ENCODE results near the gene UNC13A. TPM values are rescaled to one million over a fixed set of nuclear protein-coding genes. Genes with fewer than 3 reads are reported as not detected.

Gene UNC13A
- total RNA-seq, 1 experiment from 2014 or later: 0.21 TPM

DNA sequence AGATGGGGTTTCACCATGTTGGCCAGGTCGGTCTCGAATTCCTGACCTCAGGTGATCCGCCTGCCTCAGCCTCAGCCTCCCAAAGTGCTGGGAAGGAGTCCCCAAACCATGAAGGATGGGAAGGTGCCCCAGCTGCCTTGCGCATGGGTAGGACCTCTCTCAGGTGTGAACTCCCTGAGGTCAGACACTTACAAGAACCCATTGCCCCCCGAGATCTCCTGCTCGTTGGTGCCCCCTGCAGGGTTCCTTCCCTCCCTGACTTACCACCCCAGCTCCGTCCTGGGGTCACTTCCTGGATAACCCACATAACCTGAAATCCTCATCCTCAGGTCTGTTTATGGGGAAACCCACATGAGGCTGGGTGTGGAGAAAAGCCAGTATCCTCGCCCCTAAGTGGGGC, 41.7 kb downstream of the UNC13A start:
- POLR2A ChIA-PET: interaction anchor here (0.6 kb wide), 1 partner anchor 9 kb away, joined by 3 read pairs; no protein-coding TSS in a partner anchor
- intact Hi-C loops (cut with micrococcal nuclease): no loop called here
- H3K27ac Mint-ChIP-seq (ENCODE audit: low read depth, unreplicated experiment): no peak overlapping the region
- CTCF ChIA-PET: no interaction called here
- peaks cover 11% of the 10 kb centered on the region for H3K27me3 Mint-ChIP-seq (ENCODE audit: insufficient read depth, unreplicated experiment)
- H3K36me3 Mint-ChIP-seq (ENCODE audit: insufficient read depth, unreplicated experiment): no peaks in the 10 kb centered on the region
- TF ChIP-seq, protein P1, sequence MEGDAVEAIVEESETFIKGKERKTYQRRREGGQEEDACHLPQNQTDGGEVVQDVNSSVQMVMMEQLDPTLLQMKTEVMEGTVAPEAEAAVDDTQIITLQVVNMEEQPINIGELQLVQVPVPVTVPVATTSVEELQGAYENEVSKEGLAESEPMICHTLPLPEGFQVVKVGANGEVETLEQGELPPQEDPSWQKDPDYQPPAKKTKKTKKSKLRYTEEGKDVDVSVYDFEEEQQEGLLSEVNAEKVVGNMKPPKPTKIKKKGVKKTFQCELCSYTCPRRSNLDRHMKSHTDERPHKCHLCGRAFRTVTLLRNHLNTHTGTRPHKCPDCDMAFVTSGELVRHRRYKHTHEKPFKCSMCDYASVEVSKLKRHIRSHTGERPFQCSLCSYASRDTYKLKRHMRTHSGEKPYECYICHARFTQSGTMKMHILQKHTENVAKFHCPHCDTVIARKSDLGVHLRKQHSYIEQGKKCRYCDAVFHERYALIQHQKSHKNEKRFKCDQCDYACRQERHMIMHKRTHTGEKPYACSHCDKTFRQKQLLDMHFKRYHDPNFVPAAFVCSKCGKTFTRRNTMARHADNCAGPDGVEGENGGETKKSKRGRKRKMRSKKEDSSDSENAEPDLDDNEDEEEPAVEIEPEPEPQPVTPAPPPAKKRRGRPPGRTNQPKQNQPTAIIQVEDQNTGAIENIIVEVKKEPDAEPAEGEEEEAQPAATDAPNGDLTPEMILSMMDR (IDR thresholded peaks at IDR 0.05; ENCODE audit: unreplicated experiment): no peak
- no TSS peak for BruUV-seq (replicated peaks)
- H3K9me3 Mint-ChIP-seq (ENCODE audit: unreplicated experiment): no peaks in the 10 kb centered on the region
- no peak overlapping the region for H3K4me3 Mint-ChIP-seq (ENCODE audit: unreplicated experiment)
- no peaks in the 10 kb centered on the region for H3K4me1 Mint-ChIP-seq (ENCODE audit: insufficient read depth, unreplicated experiment)
- no peak for DNase-seq (ENCODE audit: unreplicated experiment)

DNA sequence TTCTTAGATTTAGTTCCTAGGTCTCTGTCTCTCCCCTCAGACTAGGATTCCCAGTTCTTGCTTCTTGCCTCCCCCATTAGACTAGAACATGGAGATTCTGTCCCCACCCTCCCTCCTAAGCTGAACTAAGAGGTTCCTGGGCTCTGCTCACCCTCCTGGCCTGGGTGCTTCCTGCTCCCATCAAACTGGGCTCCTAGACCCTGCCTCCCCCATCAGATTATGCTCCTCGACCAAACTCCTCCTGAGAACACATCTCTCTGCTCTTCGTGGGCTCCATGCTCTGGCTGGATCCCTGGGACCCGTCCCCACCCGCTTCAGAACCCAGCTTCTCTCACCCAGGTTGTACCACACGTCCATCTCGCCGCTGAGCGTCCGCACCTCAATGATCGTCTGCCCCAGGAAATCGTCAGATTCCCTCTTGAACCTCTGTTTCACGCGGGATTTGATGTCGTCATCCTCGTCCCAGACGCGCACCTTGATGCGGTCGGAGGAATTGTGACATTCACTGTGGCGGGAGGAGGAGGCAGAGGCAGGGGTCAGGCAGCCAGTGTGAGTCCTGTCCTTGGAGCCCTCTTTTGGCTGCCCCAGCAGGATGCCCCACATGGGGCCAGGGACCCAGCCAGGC, 42.7 kb downstream of the UNC13A start:
- POLR2A ChIA-PET: no interaction called here
- BruUV-seq (replicated peaks): no TSS peak
- DNase-seq (ENCODE audit: unreplicated experiment): no peak
- no peaks in the 10 kb centered on the region for H3K4me1 Mint-ChIP-seq (ENCODE audit: insufficient read depth, unreplicated experiment)
- CTCF ChIA-PET: no interaction called here
- H3K9me3 Mint-ChIP-seq (ENCODE audit: unreplicated experiment): no peaks in the 10 kb centered on the region
- TF ChIP-seq, protein P1 (IDR thresholded peaks at IDR 0.05; ENCODE audit: unreplicated experiment): no peak
- H3K27me3 Mint-ChIP-seq (ENCODE audit: insufficient read depth, unreplicated experiment): peaks cover 11% of the 10 kb centered on the region
- intact Hi-C loops (cut with micrococcal nuclease): no loop called here
- no peak overlapping the region for H3K4me3 Mint-ChIP-seq (ENCODE audit: unreplicated experiment)
- H3K36me3 Mint-ChIP-seq (ENCODE audit: insufficient read depth, unreplicated experiment): no peaks in the 10 kb centered on the region
- H3K27ac Mint-ChIP-seq (ENCODE audit: low read depth, unreplicated experiment): no peak overlapping the region

DNA sequence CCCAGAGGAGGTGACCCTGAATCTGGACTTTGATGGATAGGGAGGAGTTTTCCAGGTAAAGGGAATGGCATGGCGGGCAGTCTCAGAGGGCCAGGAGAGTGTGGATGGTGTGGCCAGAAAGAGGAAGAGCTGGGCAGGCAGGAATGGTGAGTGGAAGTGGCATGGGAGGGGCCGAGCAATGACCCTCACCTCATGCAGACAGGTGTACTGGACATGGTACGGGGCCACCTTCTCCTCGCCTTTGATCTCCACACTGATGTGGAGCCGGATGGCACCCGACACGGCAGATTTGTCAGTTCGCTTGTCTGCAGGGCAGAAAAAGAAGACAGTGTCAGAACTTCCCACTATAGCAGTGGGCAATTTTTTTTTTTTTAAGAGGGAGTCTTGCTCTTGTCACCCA, 45.5 kb downstream of the UNC13A start:
- POLR2A ChIA-PET: no interaction called here
- Mint-ChIP-seq H3K4me1 (ENCODE audit: insufficient read depth, unreplicated experiment) (no peaks in the 10 kb centered on the region), H3K9me3 (ENCODE audit: unreplicated experiment) (no peaks in the 10 kb centered on the region), H3K27ac (ENCODE audit: low read depth, unreplicated experiment) (no peak overlapping the region), H3K27me3 (ENCODE audit: insufficient read depth, unreplicated experiment) (peaks cover 11% of the 10 kb centered on the region), H3K4me3 (ENCODE audit: unreplicated experiment) (no peak overlapping the region), H3K36me3 (ENCODE audit: insufficient read depth, unreplicated experiment) (no peaks in the 10 kb centered on the region)
- intact Hi-C loops (cut with micrococcal nuclease): no loop called here
- CTCF ChIA-PET: no interaction called here
- no TSS peak for BruUV-seq (replicated peaks)
- DNase-seq (ENCODE audit: unreplicated experiment): no peak
- TF ChIP-seq, protein P1 (IDR thresholded peaks at IDR 0.05; ENCODE audit: unreplicated experiment): no peak

DNA sequence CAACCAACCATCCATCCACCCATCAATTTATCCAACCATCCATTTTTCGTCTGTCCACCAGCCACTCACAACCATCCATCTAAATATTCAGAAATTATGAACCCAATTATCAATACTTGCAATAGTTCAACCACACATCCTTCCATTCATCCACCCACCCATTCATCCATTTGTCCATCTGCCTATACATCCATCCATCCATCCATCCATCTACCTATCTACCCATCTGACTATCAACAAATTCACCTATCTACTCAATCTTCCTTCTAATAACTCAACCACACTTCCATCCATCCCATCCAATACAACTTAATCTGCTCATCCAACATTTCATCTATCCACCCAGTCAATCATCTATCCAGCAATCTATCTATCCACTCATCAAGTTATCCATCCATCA, 46.3 kb downstream of the UNC13A start:
- ChIA-PET CTCF (no interaction called here), POLR2A (no interaction called here)
- DNase-seq (ENCODE audit: unreplicated experiment): no peak
- no peaks in the 10 kb centered on the region for H3K36me3 Mint-ChIP-seq (ENCODE audit: insufficient read depth, unreplicated experiment)
- intact Hi-C loops (cut with micrococcal nuclease): no loop called here
- TF ChIP-seq, protein P1 (IDR thresholded peaks at IDR 0.05; ENCODE audit: unreplicated experiment): no peak
- H3K27me3 Mint-ChIP-seq (ENCODE audit: insufficient read depth, unreplicated experiment): peaks cover 14% of the 10 kb centered on the region
- no peak overlapping the region for H3K4me3 Mint-ChIP-seq (ENCODE audit: unreplicated experiment)
- no peak overlapping the region for H3K27ac Mint-ChIP-seq (ENCODE audit: low read depth, unreplicated experiment)
- no peaks in the 10 kb centered on the region for H3K4me1 Mint-ChIP-seq (ENCODE audit: insufficient read depth, unreplicated experiment)
- no peaks in the 10 kb centered on the region for H3K9me3 Mint-ChIP-seq (ENCODE audit: unreplicated experiment)
- BruUV-seq (replicated peaks): no TSS peak
